ENCODE data around the gene GNG14.

DNA sequence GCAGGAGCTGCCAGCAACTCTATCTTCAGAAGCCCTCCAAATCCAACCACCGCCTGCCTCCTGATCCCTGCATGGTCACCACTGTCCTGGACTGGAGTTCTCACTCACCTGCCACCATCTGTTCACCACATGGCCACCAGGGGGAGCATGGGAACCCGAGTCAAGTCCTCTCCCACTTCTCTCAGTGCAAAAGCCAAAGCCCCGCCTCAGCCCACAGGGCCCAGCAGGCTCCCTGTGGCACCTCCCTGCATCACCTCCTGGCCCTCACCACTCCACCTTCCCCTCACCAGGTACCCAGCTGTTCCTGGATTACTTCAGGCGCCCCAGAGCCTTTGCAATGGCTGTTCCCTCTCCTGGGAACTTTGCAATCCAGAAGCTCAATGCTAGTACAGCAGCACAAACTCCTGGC, 11.4 kb upstream of the GNG14 start:
- TF ChIP-seq, protein P1, sequence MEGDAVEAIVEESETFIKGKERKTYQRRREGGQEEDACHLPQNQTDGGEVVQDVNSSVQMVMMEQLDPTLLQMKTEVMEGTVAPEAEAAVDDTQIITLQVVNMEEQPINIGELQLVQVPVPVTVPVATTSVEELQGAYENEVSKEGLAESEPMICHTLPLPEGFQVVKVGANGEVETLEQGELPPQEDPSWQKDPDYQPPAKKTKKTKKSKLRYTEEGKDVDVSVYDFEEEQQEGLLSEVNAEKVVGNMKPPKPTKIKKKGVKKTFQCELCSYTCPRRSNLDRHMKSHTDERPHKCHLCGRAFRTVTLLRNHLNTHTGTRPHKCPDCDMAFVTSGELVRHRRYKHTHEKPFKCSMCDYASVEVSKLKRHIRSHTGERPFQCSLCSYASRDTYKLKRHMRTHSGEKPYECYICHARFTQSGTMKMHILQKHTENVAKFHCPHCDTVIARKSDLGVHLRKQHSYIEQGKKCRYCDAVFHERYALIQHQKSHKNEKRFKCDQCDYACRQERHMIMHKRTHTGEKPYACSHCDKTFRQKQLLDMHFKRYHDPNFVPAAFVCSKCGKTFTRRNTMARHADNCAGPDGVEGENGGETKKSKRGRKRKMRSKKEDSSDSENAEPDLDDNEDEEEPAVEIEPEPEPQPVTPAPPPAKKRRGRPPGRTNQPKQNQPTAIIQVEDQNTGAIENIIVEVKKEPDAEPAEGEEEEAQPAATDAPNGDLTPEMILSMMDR (IDR thresholded peaks at IDR 0.05; ENCODE audit: insufficient read depth, low read length), result peak; percentile 90
- no peak for TF ChIP-seq SPI1 (IDR thresholded peaks at IDR 0.05; ENCODE audit: borderline replicate concordance, low read depth)

Data from HL-60 (cell line).